IPS-18c (cell line): ENCODE measurements around the gene RNU7-1.
A peak's percentile ranks its signal among the peaks of the same experiment; 100 is the strongest.

Source experiments
- H3K4me3 ChIP-seq: 2 replicates; pipeline ENCODE4 v1.7.0; 2013; ENCODE audit warnings: low read depth, mild to moderate bottlenecking, low read length, moderate library complexity; ENCODE audit not compliant: insufficient read depth
- H3K9me3 ChIP-seq: one replicate; pipeline ENCODE4 v1.6.1; 2013; ENCODE audit warnings: mild to moderate bottlenecking, low read length, moderate library complexity; ENCODE audit not compliant: control insufficient read depth, insufficient read depth

RNU7-1 gene

GRCh38 chr12:6957741-6958608 is 14.4 kb downstream of the RNU7-1 start:
- no peak overlapping the region for H3K4me3 ChIP-seq
- H3K9me3 ChIP-seq: peaks cover 2% of the 10 kb centered on the region

DNA sequence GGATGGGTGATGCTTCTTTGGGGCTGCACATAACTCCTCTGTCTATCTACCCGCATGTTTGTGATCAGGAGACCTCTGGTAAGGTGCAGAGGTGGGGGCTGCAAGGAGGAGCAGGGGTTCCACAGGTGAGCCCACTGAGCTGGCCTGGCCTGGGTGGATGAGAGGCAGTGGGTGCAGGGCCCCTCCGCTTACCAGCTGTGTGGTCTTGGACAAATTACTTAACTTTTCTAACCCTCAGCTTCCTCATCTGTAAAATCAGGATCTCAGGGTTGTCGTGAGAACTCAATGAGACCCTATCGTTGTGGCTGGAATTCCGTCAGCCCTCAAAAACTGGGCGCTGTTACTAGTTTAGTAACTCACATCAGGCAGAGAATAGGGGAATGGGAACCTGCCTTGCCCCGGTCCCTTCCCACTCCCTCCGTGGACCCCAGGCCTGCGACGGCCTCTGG is 15.0 kb downstream of the RNU7-1 start:
- Histone ChIP-seq H3K9me3 (peaks cover 2% of the 10 kb centered on the region), H3K4me3 (no peak overlapping the region)

DNA sequence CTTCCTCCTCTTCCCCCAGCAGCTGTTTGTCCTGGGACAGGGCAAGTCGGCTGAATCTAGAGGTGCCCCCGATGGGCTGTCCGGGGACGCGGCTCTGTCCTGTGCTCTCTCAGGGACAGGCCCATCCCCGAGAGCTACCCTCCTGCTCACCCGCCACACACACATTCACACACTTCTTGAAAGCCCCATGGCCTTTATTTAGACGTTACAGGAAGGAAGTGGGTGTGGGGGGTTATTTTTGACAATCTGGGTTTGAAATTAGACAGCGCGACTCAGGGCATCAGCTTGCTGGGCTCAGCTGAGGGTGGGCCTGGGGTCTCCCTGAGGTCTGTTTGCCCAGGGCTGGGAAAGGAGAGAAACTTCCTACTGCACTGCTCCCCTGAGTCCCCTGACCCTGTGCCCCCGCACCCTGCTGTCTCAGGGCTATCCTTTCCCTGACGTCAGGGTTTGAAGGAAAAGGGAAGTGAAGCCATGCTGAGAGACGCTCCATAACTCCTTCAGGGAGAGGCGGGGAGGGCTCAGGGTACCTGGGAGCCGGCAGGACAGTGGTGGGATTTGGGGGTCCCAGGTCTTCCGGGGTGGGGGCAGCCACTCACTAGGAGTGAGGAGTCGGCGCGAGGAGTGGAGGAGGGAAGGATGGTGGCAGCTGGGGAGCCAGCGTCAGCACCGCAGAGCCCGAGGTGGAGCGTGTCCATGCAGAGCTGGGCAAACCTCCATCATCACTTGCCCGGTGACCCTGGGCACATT is 15.6 kb downstream of the RNU7-1 start:
- H3K4me3 ChIP-seq: no peak overlapping the region
- H3K9me3 ChIP-seq: peaks cover 2% of the 10 kb centered on the region

DNA sequence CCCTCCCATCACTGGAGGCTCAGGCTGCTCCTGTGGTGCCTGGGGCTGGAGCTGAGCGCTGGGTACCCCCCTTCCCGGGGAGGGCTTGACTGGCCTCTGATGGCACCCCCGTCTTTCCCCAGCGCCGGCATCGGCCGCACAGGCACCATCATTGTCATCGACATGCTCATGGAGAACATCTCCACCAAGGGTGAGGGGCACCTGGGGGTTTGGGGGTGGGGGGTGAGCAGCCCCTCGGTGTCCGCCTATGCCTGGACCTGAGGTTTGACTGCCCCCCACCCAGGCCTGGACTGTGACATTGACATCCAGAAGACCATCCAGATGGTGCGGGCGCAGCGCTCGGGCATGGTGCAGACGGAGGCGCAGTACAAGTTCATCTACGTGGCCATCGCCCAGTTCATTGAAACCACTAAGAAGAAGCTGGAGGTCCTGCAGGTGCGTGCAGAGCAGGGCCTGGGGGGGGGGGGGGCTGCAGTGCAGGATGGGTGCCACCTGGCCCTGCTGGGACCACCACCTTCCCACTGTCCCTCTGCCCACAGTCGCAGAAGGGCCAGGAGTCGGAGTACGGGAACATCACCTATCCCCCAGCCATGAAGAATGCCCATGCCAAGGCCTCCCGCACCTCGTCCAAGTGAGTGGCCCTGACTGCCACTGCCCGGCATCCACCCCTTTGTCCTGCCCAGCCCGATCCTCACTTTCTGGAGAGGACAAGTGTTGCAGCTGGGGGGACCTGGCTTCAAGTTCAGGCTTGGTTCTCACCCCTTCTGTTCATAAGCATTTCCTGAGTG is 16.4 kb downstream of the RNU7-1 start:
- no peak overlapping the region for H3K4me3 ChIP-seq
- peaks cover 2% of the 10 kb centered on the region for H3K9me3 ChIP-seq

GRCh38 chr12:6960593-6961277 is 17.1 kb downstream of the RNU7-1 start:
- H3K9me3 ChIP-seq: peaks cover 2% of the 10 kb centered on the region
- H3K4me3 ChIP-seq: peak overlapping the region; percentile 25; the same call in 1 of the 2 replicates

DNA sequence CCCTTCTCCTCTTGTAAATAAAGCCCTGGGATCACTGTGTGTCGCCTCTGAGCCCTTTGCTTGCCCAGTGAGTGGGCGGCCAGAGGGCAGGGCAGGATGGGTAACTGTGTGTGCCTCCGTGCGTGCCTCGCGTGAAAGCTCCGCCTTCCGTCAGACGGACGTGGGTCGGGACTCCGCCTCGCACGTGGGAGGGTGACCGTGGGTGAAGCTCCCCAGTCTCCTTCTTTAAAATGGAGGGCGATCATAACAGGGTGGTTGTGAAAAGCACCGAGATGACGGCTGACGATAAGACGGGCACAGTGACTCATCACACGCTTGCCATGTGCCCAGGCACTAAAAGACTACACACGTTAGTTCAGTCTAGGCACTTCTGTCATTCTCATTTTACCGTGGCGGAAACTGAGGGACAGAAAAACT is 17.7 kb downstream of the RNU7-1 start:
- H3K4me3 ChIP-seq: peak overlapping the region; percentile 25; the same call in 1 of the 2 replicates
- peaks cover 2% of the 10 kb centered on the region for H3K9me3 ChIP-seq

- H3K9me3 ChIP-seq: peaks cover 2% of the 10 kb centered on the region
- peak overlapping the region; percentile 81 for H3K4me3 ChIP-seq
These were observed 18.2 kb downstream of the RNU7-1 start for GRCh38 chr12:6961695-6962284.

DNA sequence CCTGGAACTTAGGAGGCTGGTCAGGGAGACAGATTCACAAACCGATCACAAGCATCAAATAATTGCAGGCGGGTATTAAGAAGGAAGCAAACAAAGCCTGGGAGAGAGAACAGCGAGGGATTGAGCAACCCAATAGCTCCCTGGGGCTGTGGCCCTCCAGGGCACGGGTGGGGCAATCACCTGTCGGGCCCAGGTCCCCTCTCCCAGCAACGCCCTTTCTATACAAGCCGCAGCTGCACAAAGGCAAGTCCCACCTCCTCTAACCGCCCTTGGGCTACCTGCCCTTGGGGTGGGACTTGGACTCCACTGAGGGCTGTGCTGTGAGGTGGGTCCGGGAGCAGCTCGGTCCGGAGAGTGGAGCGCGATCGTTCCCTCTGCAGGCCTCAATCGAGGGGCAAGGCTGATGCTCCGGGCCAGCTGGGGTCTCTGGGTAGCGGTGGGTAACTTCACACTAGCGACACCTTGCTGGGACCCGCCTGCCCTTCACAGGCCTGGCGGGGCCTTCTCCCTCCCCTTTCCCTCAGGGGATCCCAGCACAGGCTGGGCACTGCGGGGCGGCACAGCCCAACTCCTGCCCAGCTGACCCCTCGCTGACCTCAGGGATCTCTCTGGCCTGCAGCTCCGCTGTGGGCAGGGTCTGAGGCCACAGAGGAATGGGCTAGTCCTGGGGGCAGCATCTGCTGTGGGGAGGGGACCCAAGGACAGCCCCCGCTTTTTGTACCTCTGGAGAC is 18.8 kb downstream of the RNU7-1 start:
- H3K4me3 ChIP-seq: peak overlapping the region; percentile 81
- peaks cover 2% of the 10 kb centered on the region for H3K9me3 ChIP-seq

DNA sequence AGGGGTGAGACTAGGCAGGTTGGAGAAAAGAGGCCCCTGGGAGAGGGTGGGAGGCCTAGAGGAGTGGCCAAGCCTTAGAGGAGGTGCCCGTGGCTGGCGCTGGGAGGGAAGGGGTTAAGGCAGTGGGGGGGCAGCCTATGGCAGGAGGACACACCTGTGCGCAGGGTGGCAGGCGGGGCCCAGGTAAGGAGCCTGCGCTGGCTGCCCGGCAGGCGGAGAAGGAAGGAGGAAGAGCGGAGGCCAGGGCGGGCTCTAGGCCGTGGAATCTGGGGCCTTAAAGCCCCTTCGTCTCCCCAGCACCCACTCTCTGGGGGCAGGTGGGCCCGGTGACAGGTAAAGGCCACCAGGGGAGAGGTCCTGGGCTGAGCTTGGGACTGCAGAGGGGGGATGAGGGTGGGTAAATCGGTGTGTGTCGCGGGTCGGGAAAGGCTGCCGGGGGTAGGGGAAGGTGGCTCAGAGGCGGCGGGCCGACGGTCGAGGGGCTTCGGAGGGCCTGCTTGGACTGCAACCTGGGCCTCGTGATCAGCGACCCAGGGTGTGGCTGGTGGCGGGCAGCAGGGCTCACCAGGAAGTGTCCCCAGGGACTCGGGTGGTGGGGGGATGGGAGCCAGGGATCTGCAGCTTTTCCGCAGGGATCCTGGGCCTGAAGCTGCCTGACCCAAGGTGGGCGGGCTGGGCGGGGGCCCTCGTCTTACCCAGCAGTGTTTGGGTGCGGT is 19.6 kb downstream of the RNU7-1 start:
- peak overlapping the region; percentile 81 for H3K4me3 ChIP-seq
- peaks cover 2% of the 10 kb centered on the region for H3K9me3 ChIP-seq

- peak overlapping the region; percentile 81 for H3K4me3 ChIP-seq
- H3K9me3 ChIP-seq: peaks cover 2% of the 10 kb centered on the region
These were observed 20.3 kb downstream of the RNU7-1 start for GRCh38 chr12:6963791-6964413.

DNA sequence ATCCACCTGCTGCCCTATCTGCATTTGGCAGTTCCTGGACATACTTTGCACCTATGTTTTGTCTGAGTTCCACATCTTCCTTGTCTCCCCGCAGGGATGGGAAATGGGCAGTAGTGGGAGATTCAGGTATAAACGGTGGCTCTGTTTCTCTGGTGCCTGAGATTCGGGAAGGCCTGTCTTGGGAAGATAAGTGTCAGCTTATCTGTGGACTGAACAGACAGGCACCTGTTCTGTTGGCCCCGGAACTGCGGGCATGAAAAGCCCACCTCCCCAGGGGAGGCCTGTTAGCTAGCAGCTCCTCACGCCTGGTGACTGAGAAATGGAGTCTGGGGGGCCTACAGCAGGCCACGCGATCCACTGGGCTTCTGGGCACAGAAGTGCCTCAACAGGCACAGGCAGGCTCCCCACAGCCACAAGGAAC is 21.0 kb downstream of the RNU7-1 start:
- Histone ChIP-seq H3K4me3 (no peak overlapping the region), H3K9me3 (peaks cover 2% of the 10 kb centered on the region)

DNA sequence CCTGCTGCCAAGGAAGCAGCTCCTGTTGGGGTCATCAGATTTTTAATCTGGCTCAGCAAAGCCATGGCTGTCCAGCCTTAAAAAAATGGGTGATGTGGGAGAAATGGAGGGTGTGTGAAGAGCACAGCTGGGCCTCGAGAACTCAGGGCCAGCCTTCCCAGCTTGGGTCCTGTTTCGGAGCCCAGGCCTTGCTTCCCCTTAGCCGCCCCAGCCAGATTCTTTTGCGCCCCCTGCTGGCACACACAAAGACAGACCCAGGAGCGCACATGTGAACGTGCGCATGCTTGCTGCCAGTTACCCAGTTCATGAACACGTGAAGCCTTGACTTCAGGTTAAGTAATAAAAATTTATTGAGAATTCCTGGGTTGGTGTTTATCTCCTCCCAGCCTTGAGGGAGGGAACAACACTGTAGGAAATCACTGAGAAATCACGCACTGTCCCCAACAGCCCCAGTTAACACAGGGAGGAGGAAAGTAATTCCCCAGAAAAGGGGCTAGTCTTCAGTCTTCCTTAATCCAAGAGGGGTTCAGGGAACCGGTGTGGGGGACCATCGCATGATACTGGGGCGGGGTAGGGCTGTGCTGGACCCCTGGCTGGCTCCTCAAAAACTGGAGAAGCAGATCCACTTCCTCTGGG is 21.5 kb downstream of the RNU7-1 start:
- no peak overlapping the region for H3K4me3 ChIP-seq
- H3K9me3 ChIP-seq: peaks cover 2% of the 10 kb centered on the region

- Histone ChIP-seq H3K9me3 (no peaks in the 10 kb centered on the region), H3K4me3 (no peak overlapping the region)
These were observed 22.1 kb downstream of the RNU7-1 start for GRCh38 chr12:6965714-6966113.

GRCh38 chr12:6966351-6966750 is 22.7 kb downstream of the RNU7-1 start:
- no peaks in the 10 kb centered on the region for H3K9me3 ChIP-seq
- no peak overlapping the region for H3K4me3 ChIP-seq

- no peaks in the 10 kb centered on the region for H3K9me3 ChIP-seq
- H3K4me3 ChIP-seq: no peak overlapping the region
These were observed 24.1 kb downstream of the RNU7-1 start for GRCh38 chr12:6967651-6968100.
